Panc1 (cell line): Measurements from ENCODE around the gene USP37. TPM values are rescaled to one million over a fixed set of nuclear protein-coding genes. Genes with fewer than 3 reads are reported as not detected.
"Not testable (repeated sequence)": the region's sequence is repeated elsewhere in the genome, so short reads cannot be mapped to it uniquely, and the experiment has no call there.

Experiments
- ATAC-seq: fragments of 200-7000 bp; cut with Tn5 transposase; 2 replicates; pipeline ENCODE4 v1.9.1; 2020; ENCODE audit warnings: mild to moderate bottlenecking, moderate library complexity
- BruUV-seq: library from RNA; stranded (reverse); fragments of 400-500 nt; replicated peaks from 2 replicates; lab custom pipeline; 2021; lab: Mats Ljungman, UMichigan
- CTCF ChIA-PET: fragments of 300-600 bp; sonication (Branson Sonifier 250); formaldehyde crosslinking; loops from one replicate; lab custom pipeline; 2022; ENCODE audit warnings: antibody characterized with exemption; lab: Charles Lee
- POLR2A ChIA-PET: fragments of 300-600 bp; sonication (Branson Sonifier 250); formaldehyde crosslinking; loops from one replicate; lab custom pipeline; 2022; ENCODE audit warnings: antibody characterized with exemption; lab: Charles Lee
- DNase-seq: peaks from one replicate; pipeline ENCODE4 v3.0.0-alpha.2; 2010; ENCODE audit warnings: low read depth, low spot score
- H3K27ac ChIP-seq: 2 replicates; pipeline ENCODE4 v1.5.1; 2011; ENCODE audit warnings: mild to moderate bottlenecking, low read length, inconsistent platforms
- H3K27me3 ChIP-seq: fragments of 200-500 bp; sonication (Bioruptor generic); 2 replicates; pipeline ENCODE4 v1.6.0; 2014; ENCODE audit warnings: low read length, inconsistent platforms; ENCODE audit not compliant: control insufficient read depth, insufficient read depth
- H3K36me3 ChIP-seq: fragments of 200-500 bp; sonication (Bioruptor generic); 2 replicates; pipeline ENCODE4 v1.5.1; 2014; ENCODE audit warnings: inconsistent platforms, mild to moderate bottlenecking, low read length, moderate library complexity; ENCODE audit not compliant: control insufficient read depth, insufficient read depth
- H3K4me1 ChIP-seq: 2 replicates; pipeline ENCODE4 v1.5.1; 2011; ENCODE audit warnings: inconsistent platforms, mild to moderate bottlenecking, low read length, moderate library complexity; ENCODE audit not compliant: control insufficient read depth, insufficient read depth
- H3K4me3 ChIP-seq, 2 experiments: 2 replicates each; pipeline ENCODE4 v1.5.1; 2011 to 2012; ENCODE audit warnings: low read depth in 2 of 2, low read length in 2 of 2, mild to moderate bottlenecking in 2 of 2, inconsistent platforms in 1 of 2, moderate library complexity in 1 of 2
- H3K9me3 ChIP-seq: fragments of 200-500 bp; sonication (Bioruptor generic); 2 replicates; pipeline ENCODE4 v1.5.1; 2014; ENCODE audit warnings: low read depth, mild to moderate bottlenecking, inconsistent platforms, low read length, moderate library complexity; ENCODE audit not compliant: control insufficient read depth, insufficient read depth
- CTCF ChIP-seq: fragments of 450-650 bp; IDR thresholded peaks from 2 replicates; pipeline ENCODE4 v1.5.1; 2017; ENCODE audit warnings: mild to moderate bottlenecking
- POLR2AphosphoS5 ChIP-seq: IDR thresholded peaks from 2 replicates; pipeline ENCODE4 v1.6.1; 2012; ENCODE audit warnings: mild to moderate bottlenecking, low read depth, low read length, moderate library complexity
- REST ChIP-seq, 2 experiments: IDR thresholded peaks; 2 replicates each; pipeline ENCODE4 v1.6.1; 2011 to 2012; ENCODE audit warnings: low read depth in 2 of 2, control low read depth in 1 of 2, low read length in 1 of 2, mild to moderate bottlenecking in 1 of 2, moderate library complexity in 1 of 2; ENCODE audit not compliant: insufficient read depth in 1 of 2
- SIN3A ChIP-seq: IDR thresholded peaks from 2 replicates; pipeline ENCODE4 v1.6.1; 2012; ENCODE audit warnings: low read depth, mild to moderate bottlenecking, low read length, moderate library complexity, borderline replicate concordance; ENCODE audit not compliant: insufficient read depth
- TCF7L2 ChIP-seq: IDR thresholded peaks from 2 replicates; pipeline ENCODE4 v1.6.1; 2011; ENCODE audit warnings: mild to moderate bottlenecking, low read depth, low read length, inconsistent platforms
- in situ Hi-C: cut with HindIII; loops from 2 replicates; pipeline ENCODE4 v1.10.0; 2016; ENCODE audit warnings: low sequenced_read_pairs, low pct_unique_long_range_greater_than_20kb
- intact Hi-C: fragments of 100-400 bp; cut with micrococcal nuclease; formaldehyde crosslinking; loops from one replicate; pipeline ENCODE4 v1.10.0; 2022; ENCODE audit not compliant: unreplicated experiment
- total RNA-seq: library from RNA; stranded (reverse); gene quantifications from one replicate; pipeline ENCODE4 v1.2.1, GENCODE V29; 2021; ENCODE audit not compliant: unreplicated experiment

The USP37 gene
- total RNA-seq, 1 experiment from 2014 or later: 19.2 TPM

GRCh38 chr2:218536804-218537494 is 31.2 kb downstream of the USP37 start:
- TF ChIP-seq REST (IDR thresholded peaks at IDR 0.05; ENCODE audit: insufficient read depth in 1 of 2, low read depth in 2 of 2, low read length in 1 of 2) (no peak), CTCF (no peak), SIN3A (no peak), POLR2AphosphoS5 (no peak), TCF7L2 (no peak)
- ATAC-seq (no peak), DNase-seq (no peak)

GRCh38 chr2:218529990-218530389 is 38.2 kb downstream of the USP37 start:
- Histone ChIP-seq H3K27me3 (no peaks in the 10 kb centered on the region), H3K36me3 (peaks cover 19% of the 10 kb centered on the region), H3K9me3 (no peaks in the 10 kb centered on the region), H3K4me3 (no peak overlapping the region), H3K4me1 (no peaks in the 10 kb centered on the region), H3K27ac (no peak overlapping the region)
- no peak for DNase-seq
- ATAC-seq: no peak
- no TSS peak for BruUV-seq
- TF ChIP-seq REST (IDR thresholded peaks at IDR 0.05; ENCODE audit: insufficient read depth in 1 of 2, low read depth in 2 of 2, low read length in 1 of 2) (no peak), CTCF (no peak), TCF7L2 (no peak), SIN3A (no peak), POLR2AphosphoS5 (no peak)
- ChIA-PET POLR2A (no interaction called here), CTCF (no interaction called here)
- intact Hi-C loops: no loop called here
- in situ Hi-C loops: no loop called here

More at GRCh38 chr2:218536804-218537494, 31.2 kb downstream of the USP37 start:
- BruUV-seq: no TSS peak
- H3K9me3 ChIP-seq: no peaks in the 10 kb centered on the region
- no peak overlapping the region for H3K27ac ChIP-seq
- POLR2A ChIA-PET: no interaction called here
- no peak overlapping the region for H3K4me3 ChIP-seq
- CTCF ChIA-PET: no interaction called here
- no peaks in the 10 kb centered on the region for H3K4me1 ChIP-seq
- H3K27me3 ChIP-seq: no peaks in the 10 kb centered on the region
- intact Hi-C loops (no loop called here), in situ Hi-C loops (no loop called here)
- peaks cover 32% of the 10 kb centered on the region for H3K36me3 ChIP-seq

- ChIA-PET CTCF (interaction anchor here (0.6 to 0.7 kb wide), 2 partner anchors 120 kb away, joined by 3 to 4 read pairs; no protein-coding TSS in a partner anchor), POLR2A (interaction anchor here (0.6 kb wide), 1 partner anchor 16 kb away, joined by 9 read pairs; no protein-coding TSS in a partner anchor)
- BruUV-seq, DNase-seq, intact Hi-C loops, H3K27me3 ChIP-seq, H3K4me3 ChIP-seq, H3K4me1 ChIP-seq, H3K9me3 ChIP-seq, ATAC-seq, H3K27ac ChIP-seq, in situ Hi-C loops: not testable (repeated sequence)
- H3K36me3 ChIP-seq: peaks cover 16% of the 10 kb centered on the region
Observed at GRCh38 chr2:218528409-218528808, 39.7 kb downstream of the USP37 start.
